ENCODE measurements around the gene CNTN6. TPM values are rescaled to one million over a fixed set of nuclear protein-coding genes. Genes with fewer than 3 reads are reported as not detected.

CNTN6 gene
- total RNA-seq, 1 donor from 2014 or later, result 9.2 TPM

GRCh38 chr3:1252061-1252430 lies 159.2 kb downstream of the CNTN6 start:
- no peak for TF ChIP-seq CTCF (IDR thresholded peaks at IDR 0.05)
- no peak for ATAC-seq
- no peaks in the 10 kb centered on the region for H3K4me1 ChIP-seq
- H3K27ac ChIP-seq, result no peak overlapping the region
- H3K36me3 ChIP-seq, result no peaks in the 10 kb centered on the region
- no peaks in the 10 kb centered on the region for H3K9me3 ChIP-seq
- intact Hi-C loops (cut with DNase I), result no loop called here
- no peak overlapping the region for H3K4me3 ChIP-seq
- no peak for DNase-seq
- H3K27me3 ChIP-seq, result no peaks in the 10 kb centered on the region

GRCh38 chr3:1262246-1262645 lies 169.4 kb downstream of the CNTN6 start:
- intact Hi-C loops (cut with DNase I), result no loop called here
- no peak overlapping the region for H3K27ac ChIP-seq
- no peak for ATAC-seq
- H3K9me3 ChIP-seq, result no peaks in the 10 kb centered on the region
- H3K27me3 ChIP-seq, result no peaks in the 10 kb centered on the region
- no peaks in the 10 kb centered on the region for H3K36me3 ChIP-seq
- H3K4me3 ChIP-seq, result no peak overlapping the region
- TF ChIP-seq CTCF (IDR thresholded peaks at IDR 0.05), result no peak
- H3K4me1 ChIP-seq, result no peaks in the 10 kb centered on the region
- no peak for DNase-seq

- ATAC-seq (no peak), DNase-seq (no peak)
- Histone ChIP-seq H3K4me3 (no peak overlapping the region), H3K4me1 (no peaks in the 10 kb centered on the region), H3K27me3 (no peaks in the 10 kb centered on the region), H3K27ac (no peak overlapping the region), H3K36me3 (no peaks in the 10 kb centered on the region), H3K9me3 (no peaks in the 10 kb centered on the region)
- TF ChIP-seq CTCF (IDR thresholded peaks at IDR 0.05), result no peak
- intact Hi-C loops (cut with DNase I), result no loop called here
Measured at GRCh38 chr3:1263121-1263520, 170.3 kb downstream of the CNTN6 start.

- intact Hi-C loops (cut with DNase I), result no loop called here
Measured at GRCh38 chr3:1269808-1270207, 177.0 kb downstream of the CNTN6 start.

GRCh38 chr3:1272546-1273265 lies 179.9 kb downstream of the CNTN6 start:
- ATAC-seq (no peak), DNase-seq (no peak)
- H3K27me3 ChIP-seq, result no peaks in the 10 kb centered on the region
- H3K9me3 ChIP-seq, result no peaks in the 10 kb centered on the region
- H3K4me1 ChIP-seq, result no peaks in the 10 kb centered on the region
- no peak overlapping the region for H3K27ac ChIP-seq
- intact Hi-C loops (cut with DNase I), result no loop called here
- no peak for TF ChIP-seq CTCF (IDR thresholded peaks at IDR 0.05)
- H3K4me3 ChIP-seq, result no peak overlapping the region
- H3K36me3 ChIP-seq, result no peaks in the 10 kb centered on the region

More at GRCh38 chr3:1269808-1270207, 177.0 kb downstream of the CNTN6 start:
- H3K4me3 ChIP-seq, result no peak overlapping the region
- no peaks in the 10 kb centered on the region for H3K4me1 ChIP-seq
- DNase-seq (no peak), ATAC-seq (no peak)
- no peaks in the 10 kb centered on the region for H3K27me3 ChIP-seq
- no peak overlapping the region for H3K27ac ChIP-seq
- H3K9me3 ChIP-seq, result no peaks in the 10 kb centered on the region
- no peaks in the 10 kb centered on the region for H3K36me3 ChIP-seq
- no peak for TF ChIP-seq CTCF (IDR thresholded peaks at IDR 0.05)

- peak; percentile 12 for TF ChIP-seq CTCF (IDR thresholded peaks at IDR 0.05)
- H3K9me3 ChIP-seq, result no peaks in the 10 kb centered on the region
- no peak overlapping the region for H3K4me3 ChIP-seq
- no peaks in the 10 kb centered on the region for H3K27me3 ChIP-seq
- H3K27ac ChIP-seq, result no peak overlapping the region
- intact Hi-C loops (cut with DNase I), result no loop called here
- H3K36me3 ChIP-seq, result no peaks in the 10 kb centered on the region
- DNase-seq, result no peak
- ATAC-seq, result no peak
- no peaks in the 10 kb centered on the region for H3K4me1 ChIP-seq
Measured at GRCh38 chr3:1275495-1275894, 182.7 kb downstream of the CNTN6 start.

Data from upper lobe of right lung (tissue), 1 donor.